T-helper 2 cell treated with Interferon-gamma antibody and Interleukin-4, amounts not matched to agents 5 μg/mL and 100 μg/mL, for 36 hours (primary cell): ENCODE results near the gene ALDH3A2.
"Not testable (repeated sequence)": the region's sequence is repeated elsewhere in the genome, so short reads cannot be mapped to it uniquely, and the experiment has no call there.

Experiments
- DNase-seq: peaks from one replicate; pipeline ENCODE4 v3.0.0; 2021; ENCODE audit warnings: low spot score
- H3K27ac Mint-ChIP-seq: one replicate; pipeline ENCODE4 v1.8.0; 2021; ENCODE audit warnings: mild to moderate bottlenecking, mixed read lengths
- H3K27me3 Mint-ChIP-seq: one replicate; pipeline ENCODE4 v1.8.0; 2021; ENCODE audit warnings: low read depth, mixed read lengths
- H3K36me3 Mint-ChIP-seq: one replicate; pipeline ENCODE4 v1.8.0; 2021; ENCODE audit warnings: low read depth, mixed read lengths
- H3K4me1 Mint-ChIP-seq: one replicate; pipeline ENCODE4 v1.8.0; 2021; ENCODE audit warnings: low read depth, mixed read lengths
- H3K4me3 Mint-ChIP-seq: one replicate; pipeline ENCODE4 v1.8.0; 2022; ENCODE audit warnings: mild to moderate bottlenecking, moderate library complexity, mixed read lengths
- H3K9me3 Mint-ChIP-seq: one replicate; pipeline ENCODE4 v1.8.0; 2021; ENCODE audit warnings: mixed read lengths

ALDH3A2 gene

GRCh38 chr17:19677736-19678379 lies 29.3 kb downstream of the ALDH3A2 start:
- no peak overlapping the region for H3K27ac Mint-ChIP-seq
- H3K9me3 Mint-ChIP-seq = no peaks in the 10 kb centered on the region
- no peak for DNase-seq
- peaks cover 4% of the 10 kb centered on the region for H3K36me3 Mint-ChIP-seq
- no peaks in the 10 kb centered on the region for H3K27me3 Mint-ChIP-seq
- no peak overlapping the region for H3K4me3 Mint-ChIP-seq
- no peaks in the 10 kb centered on the region for H3K4me1 Mint-ChIP-seq

GRCh38 chr17:19678581-19679453 lies 30.3 kb downstream of the ALDH3A2 start:
- no peaks in the 10 kb centered on the region for H3K9me3 Mint-ChIP-seq
- H3K4me3 Mint-ChIP-seq = no peak overlapping the region
- no peak overlapping the region for H3K27ac Mint-ChIP-seq
- DNase-seq = no peak
- H3K36me3 Mint-ChIP-seq = peaks cover 4% of the 10 kb centered on the region
- no peaks in the 10 kb centered on the region for H3K4me1 Mint-ChIP-seq
- H3K27me3 Mint-ChIP-seq = no peaks in the 10 kb centered on the region

GRCh38 chr17:19683117-19683516 lies 34.6 kb downstream of the ALDH3A2 start:
- no peak overlapping the region for H3K27ac Mint-ChIP-seq
- no peak for DNase-seq
- H3K27me3 Mint-ChIP-seq = no peaks in the 10 kb centered on the region
- H3K36me3 Mint-ChIP-seq = no peaks in the 10 kb centered on the region
- no peak overlapping the region for H3K4me3 Mint-ChIP-seq
- no peaks in the 10 kb centered on the region for H3K4me1 Mint-ChIP-seq
- no peaks in the 10 kb centered on the region for H3K9me3 Mint-ChIP-seq

DNA sequence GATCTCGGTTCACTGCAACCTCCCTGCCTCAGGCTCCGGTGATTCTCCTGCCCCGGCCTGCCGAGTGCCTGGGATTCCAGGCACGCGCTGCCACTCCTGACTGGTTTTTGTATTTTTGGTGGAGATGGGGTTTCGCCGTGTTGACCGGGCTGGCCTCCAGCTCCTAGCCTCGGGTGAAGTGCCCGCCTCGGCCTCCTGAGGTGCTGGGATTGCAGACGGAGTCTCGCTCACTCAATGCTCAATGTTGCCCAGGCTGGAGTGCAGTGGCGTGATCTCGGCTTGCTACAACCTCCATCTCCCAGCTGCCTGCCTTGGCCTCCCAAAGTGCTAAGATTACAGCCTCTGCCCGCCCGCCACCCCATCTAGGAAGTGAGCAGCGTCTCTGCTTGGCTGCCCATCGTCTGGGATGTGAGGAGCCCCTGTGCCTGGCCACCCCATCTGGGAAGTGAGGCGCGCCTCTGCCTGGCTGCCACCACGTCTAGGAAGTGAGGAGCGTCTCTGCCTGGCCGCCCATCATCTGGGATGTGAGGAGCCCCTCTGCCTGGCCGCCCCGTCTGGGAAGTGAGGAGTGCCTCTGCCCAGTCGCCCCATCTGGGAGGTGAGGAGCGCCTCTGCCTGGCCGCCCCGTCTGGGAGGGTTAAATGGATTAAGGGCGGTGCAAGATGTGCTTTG lies 36.5 kb downstream of the ALDH3A2 start:
- not testable (repeated sequence) for DNase-seq, H3K9me3 Mint-ChIP-seq, H3K4me1 Mint-ChIP-seq, H3K27ac Mint-ChIP-seq, H3K36me3 Mint-ChIP-seq, H3K4me3 Mint-ChIP-seq, H3K27me3 Mint-ChIP-seq

DNA sequence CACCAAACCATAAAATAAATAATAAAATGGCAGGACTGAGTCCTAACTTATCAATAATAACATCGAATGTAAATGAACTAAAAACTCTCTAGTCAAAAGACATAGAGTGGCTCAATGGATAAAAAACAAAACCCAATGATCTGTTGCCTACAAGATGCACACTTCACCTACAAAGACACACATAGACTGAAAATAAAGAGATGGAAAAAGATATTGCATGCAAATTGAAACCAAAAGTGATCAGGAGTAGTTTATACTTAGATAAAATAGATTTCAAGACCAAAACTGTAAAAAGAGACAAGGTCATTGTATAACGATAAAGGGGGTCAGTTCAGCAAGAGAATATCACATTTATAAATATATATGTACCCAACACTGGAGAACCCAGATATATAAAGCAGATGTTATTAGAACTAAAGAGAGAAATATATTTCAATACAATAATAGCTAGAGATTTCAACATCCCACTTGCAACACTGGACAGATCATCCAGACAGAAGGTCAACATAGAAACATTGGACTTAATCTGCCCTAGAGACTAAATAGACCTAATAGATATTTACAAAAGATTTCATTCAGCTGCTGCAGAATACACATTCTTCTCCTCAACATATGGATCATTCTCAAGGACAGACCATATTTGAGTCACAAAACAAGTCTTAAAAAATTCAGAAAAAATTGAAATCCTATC lies 38.0 kb downstream of the ALDH3A2 start:
- H3K9me3 Mint-ChIP-seq = no peaks in the 10 kb centered on the region
- H3K27me3 Mint-ChIP-seq = no peaks in the 10 kb centered on the region
- no peak for DNase-seq
- H3K36me3 Mint-ChIP-seq = no peaks in the 10 kb centered on the region
- no peak overlapping the region for H3K4me3 Mint-ChIP-seq
- H3K27ac Mint-ChIP-seq = no peak overlapping the region
- H3K4me1 Mint-ChIP-seq = no peaks in the 10 kb centered on the region

DNA sequence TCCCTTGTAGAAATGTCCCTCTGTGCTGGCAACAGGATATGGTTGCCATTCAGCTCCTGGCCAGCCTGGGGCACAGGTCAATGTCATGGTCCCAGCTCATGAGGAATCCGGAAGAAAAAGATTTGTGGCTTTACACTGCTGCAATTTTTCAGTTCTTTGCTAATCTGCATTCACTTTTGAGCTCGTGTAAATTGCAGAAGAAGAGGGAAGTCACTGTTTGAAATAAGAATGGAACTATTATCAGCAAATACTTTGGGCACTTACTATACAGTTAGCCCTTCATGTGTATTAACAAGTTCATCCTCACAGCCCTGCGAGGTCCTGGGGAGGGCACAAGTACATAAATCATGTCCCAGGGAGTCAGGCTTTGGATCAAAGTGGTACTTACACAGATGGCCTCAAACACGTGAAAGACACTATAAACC lies 53.7 kb downstream of the ALDH3A2 start:
- Mint-ChIP-seq H3K4me3 (no peak overlapping the region), H3K27ac (no peak overlapping the region), H3K36me3 (no peaks in the 10 kb centered on the region), H3K27me3 (no peaks in the 10 kb centered on the region), H3K9me3 (no peaks in the 10 kb centered on the region), H3K4me1 (no peaks in the 10 kb centered on the region)
- no peak for DNase-seq

- H3K4me1 Mint-ChIP-seq = no peaks in the 10 kb centered on the region
- H3K9me3 Mint-ChIP-seq = no peaks in the 10 kb centered on the region
- DNase-seq = no peak
- H3K27me3 Mint-ChIP-seq = no peaks in the 10 kb centered on the region
- H3K4me3 Mint-ChIP-seq = no peak overlapping the region
- H3K27ac Mint-ChIP-seq = no peak overlapping the region
- no peaks in the 10 kb centered on the region for H3K36me3 Mint-ChIP-seq
These were observed 54.7 kb downstream of the ALDH3A2 start for GRCh38 chr17:19703106-19703827.

DNA sequence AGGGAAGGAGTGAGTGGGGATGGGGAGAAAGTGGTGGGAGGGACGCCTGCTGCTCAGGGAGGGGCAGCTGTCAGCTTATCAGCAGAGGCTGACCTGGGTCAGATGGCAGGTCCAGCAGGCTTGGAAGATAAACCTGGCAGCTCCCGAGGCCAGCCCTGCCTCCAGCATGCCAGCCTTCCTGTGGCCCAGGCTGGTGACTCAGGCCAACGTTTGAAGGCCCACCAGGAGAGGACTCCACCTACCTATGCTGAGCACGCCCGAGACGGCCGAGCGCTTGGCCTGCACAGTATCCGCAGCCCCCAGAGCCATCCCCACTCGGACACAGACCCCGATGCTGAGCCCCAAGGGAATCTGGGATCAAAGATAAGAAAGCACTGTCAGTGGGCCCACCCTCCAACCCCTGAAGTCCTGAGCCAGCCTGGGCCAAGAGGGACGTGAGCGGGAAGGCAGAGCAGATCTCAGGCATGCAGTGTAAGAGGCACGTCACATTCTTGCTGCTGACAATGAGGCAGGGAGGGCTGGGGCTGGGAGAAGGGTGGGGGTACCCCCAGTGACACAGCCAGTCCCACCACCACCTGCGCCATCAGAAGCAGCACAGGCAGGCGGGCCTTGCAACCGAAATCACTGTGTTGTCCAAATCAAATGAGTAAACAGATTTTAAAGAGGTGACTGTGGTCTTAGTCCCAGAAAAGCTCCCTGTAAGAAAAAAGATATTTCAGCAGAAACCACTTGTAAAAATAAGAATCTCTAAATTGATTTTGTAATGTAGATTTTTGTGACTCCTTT lies 55.5 kb downstream of the ALDH3A2 start:
- no peaks in the 10 kb centered on the region for H3K36me3 Mint-ChIP-seq
- H3K4me1 Mint-ChIP-seq = no peaks in the 10 kb centered on the region
- H3K4me3 Mint-ChIP-seq = no peak overlapping the region
- no peak for DNase-seq
- H3K27me3 Mint-ChIP-seq = no peaks in the 10 kb centered on the region
- H3K27ac Mint-ChIP-seq = no peak overlapping the region
- H3K9me3 Mint-ChIP-seq = no peaks in the 10 kb centered on the region

- no peak overlapping the region for H3K27ac Mint-ChIP-seq
These were observed 56.6 kb downstream of the ALDH3A2 start for GRCh38 chr17:19705201-19705600.

DNA sequence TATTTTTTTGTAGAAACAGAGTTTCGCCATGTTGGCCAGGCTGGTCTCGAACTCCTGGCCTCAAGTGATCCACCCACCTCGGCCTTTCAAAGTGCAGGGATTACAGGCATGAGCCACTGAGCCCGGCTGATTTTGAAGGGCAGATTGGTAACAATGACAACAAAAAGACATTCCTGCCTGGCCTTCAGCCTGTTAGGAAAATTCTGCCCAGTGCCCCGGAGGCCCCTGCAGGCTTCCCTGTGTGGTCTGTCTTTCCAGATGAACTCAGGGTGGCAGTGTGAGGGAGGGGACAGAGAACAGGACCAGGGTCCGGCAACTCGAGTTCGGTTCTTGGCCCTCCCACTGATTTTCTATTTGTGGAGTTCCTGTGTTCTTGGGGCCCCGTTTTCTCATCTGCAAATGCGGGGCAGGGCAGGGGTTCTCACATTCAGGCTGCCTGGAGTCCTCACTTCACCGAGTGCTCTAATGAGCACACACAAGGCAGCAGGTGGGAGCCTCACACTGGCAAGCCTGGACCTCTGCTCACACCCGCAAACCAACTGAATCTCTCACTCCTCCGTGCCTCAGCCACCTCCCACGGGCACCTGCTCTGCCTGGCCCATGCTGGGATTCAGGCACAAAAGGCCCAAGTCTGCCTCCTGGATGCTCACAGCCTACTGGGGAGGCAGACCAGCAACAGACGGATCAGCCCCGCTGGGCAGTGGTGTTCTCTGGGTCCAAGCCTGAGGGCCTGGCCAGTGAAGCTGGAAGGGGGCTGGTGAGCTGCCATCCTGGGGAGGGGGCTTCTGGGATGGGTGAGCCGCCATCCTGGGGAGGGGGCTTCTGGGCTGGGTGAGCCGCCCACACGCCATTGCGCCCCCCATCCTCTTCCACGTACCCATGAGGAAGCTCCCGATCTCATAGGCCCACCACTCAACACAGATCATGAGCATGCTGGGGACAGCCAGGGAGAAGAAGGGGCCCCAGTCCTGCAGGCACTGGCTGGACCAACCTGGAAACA lies 57.5 kb downstream of the ALDH3A2 start:
- Mint-ChIP-seq H3K27me3 (no peaks in the 10 kb centered on the region), H3K4me3 (no peak overlapping the region), H3K36me3 (no peaks in the 10 kb centered on the region), H3K9me3 (no peaks in the 10 kb centered on the region), H3K4me1 (no peaks in the 10 kb centered on the region), H3K27ac (no peak overlapping the region)
- DNase-seq = no peak

More at GRCh38 chr17:19705201-19705600, 56.6 kb downstream of the ALDH3A2 start:
- Mint-ChIP-seq H3K4me1 (no peaks in the 10 kb centered on the region), H3K27me3 (no peaks in the 10 kb centered on the region), H3K36me3 (no peaks in the 10 kb centered on the region), H3K4me3 (no peak overlapping the region), H3K9me3 (no peaks in the 10 kb centered on the region)
- DNase-seq = no peak

DNA sequence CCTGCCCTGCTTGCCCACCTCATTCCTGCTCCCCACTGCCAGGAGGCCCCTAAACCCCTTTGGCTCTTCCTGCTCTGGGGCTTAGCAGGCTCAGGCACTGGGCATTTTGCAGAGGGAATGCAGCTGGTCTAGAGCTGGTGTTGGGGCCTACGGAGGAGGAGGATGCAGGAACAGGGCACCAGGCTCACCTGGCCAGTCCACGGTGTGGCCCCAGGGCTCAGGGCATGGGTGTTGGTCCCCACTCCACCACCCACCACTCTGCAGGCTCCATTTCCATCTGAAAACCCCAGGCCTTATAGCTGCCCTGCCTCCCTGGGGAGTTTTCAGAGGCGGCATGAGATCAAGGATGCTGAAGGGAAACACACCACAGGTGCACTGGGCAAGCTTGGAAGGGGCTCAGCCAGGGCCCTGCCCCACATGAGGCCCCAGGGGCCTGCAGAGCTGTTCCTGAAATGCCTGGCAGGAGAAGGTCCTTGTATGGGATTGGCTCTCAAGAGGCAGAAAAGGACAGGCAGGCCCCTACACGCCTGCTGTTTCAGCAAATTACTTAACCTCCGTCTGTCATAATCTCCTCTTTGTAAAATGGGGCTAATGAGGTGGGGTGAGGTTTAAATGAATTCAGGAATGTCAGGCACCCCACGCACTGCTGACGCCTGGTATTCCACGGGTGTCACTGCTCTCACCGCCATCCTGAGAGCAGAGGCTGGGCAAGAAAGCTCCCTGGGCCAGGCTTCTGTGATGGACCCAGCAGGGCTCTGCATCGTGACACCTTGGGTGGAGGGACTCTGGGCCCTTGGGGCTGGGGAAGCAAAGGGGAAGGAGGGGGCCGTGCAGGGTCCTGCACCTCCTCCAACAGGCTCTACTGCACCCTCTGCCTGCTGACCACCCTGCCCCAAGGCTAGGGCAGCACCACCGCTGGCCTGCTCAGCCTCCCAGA lies 58.5 kb downstream of the ALDH3A2 start:
- Mint-ChIP-seq H3K4me1 (no peaks in the 10 kb centered on the region), H3K4me3 (no peak overlapping the region), H3K36me3 (no peaks in the 10 kb centered on the region), H3K27me3 (no peaks in the 10 kb centered on the region), H3K9me3 (no peaks in the 10 kb centered on the region), H3K27ac (no peak overlapping the region)
- no peak for DNase-seq
